ENCODE data around the gene PPP1R1B. TPM values are rescaled to one million over a fixed set of nuclear protein-coding genes. Genes with fewer than 3 reads are reported as not detected.

PPP1R1B gene
- total and polyA plus RNA-seq, 7 donors: 0.10 to 1.6 (median 0.29) TPM; not detected in 1

DNA sequence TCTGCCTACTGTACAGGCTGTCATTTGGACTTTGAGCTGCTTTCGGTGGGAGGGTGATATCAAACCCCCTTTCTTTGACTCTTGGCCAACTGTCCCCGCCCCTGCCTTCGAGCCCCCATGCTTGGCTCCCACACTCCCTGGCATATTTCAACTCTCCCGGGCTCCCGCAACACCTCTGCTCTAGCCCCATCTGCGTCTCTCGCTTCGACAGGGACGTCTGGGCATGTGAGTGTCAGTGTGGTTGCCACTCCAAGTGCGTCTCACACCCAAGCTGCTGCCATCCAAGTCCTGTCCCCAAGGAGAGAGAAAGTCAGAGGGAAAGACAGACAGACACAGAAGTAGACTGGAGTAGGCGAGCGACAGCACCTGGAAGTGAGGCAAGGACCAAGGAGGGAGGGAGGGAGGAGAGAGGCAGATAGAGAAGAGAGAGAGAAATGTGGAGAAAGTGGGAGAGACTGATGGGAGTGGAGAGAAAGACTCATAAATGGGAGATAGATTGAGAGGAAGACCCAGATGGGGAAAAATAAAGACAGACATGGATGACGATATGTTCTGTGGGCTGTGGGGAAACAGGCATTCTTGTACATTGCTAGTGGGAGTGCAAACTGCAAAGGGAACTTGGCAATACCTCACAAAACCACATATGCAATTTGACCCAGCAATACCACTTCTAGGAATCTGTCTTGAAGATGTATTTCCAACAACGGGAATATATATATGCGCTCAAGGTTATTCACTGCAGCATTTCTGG lies 22.0 kb downstream of the PPP1R1B start:
- TF ChIP-seq, protein P1, sequence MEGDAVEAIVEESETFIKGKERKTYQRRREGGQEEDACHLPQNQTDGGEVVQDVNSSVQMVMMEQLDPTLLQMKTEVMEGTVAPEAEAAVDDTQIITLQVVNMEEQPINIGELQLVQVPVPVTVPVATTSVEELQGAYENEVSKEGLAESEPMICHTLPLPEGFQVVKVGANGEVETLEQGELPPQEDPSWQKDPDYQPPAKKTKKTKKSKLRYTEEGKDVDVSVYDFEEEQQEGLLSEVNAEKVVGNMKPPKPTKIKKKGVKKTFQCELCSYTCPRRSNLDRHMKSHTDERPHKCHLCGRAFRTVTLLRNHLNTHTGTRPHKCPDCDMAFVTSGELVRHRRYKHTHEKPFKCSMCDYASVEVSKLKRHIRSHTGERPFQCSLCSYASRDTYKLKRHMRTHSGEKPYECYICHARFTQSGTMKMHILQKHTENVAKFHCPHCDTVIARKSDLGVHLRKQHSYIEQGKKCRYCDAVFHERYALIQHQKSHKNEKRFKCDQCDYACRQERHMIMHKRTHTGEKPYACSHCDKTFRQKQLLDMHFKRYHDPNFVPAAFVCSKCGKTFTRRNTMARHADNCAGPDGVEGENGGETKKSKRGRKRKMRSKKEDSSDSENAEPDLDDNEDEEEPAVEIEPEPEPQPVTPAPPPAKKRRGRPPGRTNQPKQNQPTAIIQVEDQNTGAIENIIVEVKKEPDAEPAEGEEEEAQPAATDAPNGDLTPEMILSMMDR (IDR thresholded peaks at IDR 0.05): no peak
- DNase-seq: no peak
- Histone ChIP-seq H3K4me3 (no peak overlapping the region), H3K36me3 (ENCODE audit: insufficient read depth in 1 of 2, low read depth in 1 of 2) (no peaks in the 10 kb centered on the region), H3K9me3 (no peaks in the 10 kb centered on the region), H3K27me3 (ENCODE audit: insufficient read depth in 3 of 3, low read length in 2 of 3) (no peaks in the 10 kb centered on the region), H3K27ac (no peak overlapping the region), H3K4me1 (peaks cover 2% of the 10 kb centered on the region)
- ATAC-seq: no peak
- intact Hi-C loops (cut with DNase I): no loop called here
- 89 to 90% (median 89%) methylated on average over 15 of the region's 15 CpGs for WGBS, 3 donors

DNA sequence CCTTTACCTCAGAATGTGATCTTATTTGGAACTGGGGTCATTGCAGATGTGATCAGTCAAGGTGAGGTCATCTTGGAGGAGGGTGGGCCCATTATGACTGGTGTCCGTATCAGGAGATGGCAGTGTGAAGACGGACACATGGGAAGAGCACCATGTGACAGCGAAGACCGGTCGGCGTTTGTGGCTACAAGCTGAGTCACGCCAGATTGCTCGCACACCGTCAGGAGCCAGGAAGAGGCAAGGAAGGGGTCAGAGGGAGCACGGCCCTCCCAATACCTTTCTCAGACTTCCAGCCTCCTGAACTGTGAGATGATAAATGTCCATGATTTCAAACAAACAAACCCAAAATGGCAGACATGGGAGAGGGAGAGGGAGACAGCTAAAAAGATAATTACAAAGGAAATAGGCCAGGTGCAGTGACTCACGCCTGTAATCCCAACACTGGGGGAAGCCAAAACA lies 23.4 kb downstream of the PPP1R1B start:
- Histone ChIP-seq H3K27me3 (ENCODE audit: insufficient read depth in 3 of 3, low read length in 2 of 3) (no peaks in the 10 kb centered on the region), H3K27ac (no peak overlapping the region), H3K36me3 (ENCODE audit: insufficient read depth in 1 of 2, low read depth in 1 of 2) (peaks cover 0 to 4% of the 10 kb centered on the region in 2 donors), H3K4me3 (no peak overlapping the region), H3K4me1 (peaks cover 6% of the 10 kb centered on the region), H3K9me3 (no peaks in the 10 kb centered on the region)
- no peak for DNase-seq
- TF ChIP-seq, protein P1 (IDR thresholded peaks at IDR 0.05): no peak
- no peak for ATAC-seq
- WGBS, 3 donors: 93 to 94% (median 94%) methylated on average over 11 of the region's 11 CpGs
- intact Hi-C loops (cut with DNase I): no loop called here

DNA sequence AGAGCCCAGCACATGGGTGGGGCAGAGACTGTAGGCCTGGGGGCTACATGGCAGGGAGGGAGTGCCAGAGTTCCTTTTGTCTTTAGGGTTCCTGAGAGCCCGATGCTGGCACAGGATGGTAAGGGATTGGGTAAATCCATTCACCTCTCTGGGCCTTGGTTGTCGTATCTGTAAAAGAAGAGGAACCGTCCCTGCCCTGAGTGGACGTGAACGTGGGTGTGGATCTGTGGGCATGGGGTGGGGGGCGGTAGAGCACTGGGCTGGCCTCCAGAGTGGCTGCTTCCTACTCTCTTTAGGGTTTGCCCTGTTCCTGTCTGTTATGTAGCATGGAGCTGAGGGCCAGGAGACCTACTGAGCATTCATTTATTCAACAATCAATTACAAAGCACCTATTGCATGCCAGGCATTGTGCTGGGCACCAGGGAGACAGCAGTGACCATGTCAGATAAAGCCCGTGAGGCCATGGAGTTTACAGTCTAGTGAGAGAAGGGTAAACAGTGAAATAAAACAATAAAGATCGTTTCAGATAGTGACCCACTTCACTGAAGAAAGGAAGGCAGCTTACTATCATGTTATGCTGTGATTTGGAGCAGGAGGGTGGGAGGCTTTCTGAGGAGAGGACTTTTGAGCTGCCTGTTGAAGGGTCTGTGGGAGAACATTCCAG lies 25.3 kb downstream of the PPP1R1B start:
- H3K9me3 ChIP-seq: no peaks in the 10 kb centered on the region
- WGBS, 3 donors: 59 to 71% (median 70%) methylated on average over 8 of the region's 8 CpGs
- H3K27me3 ChIP-seq (ENCODE audit: insufficient read depth in 3 of 3, low read length in 2 of 3): no peaks in the 10 kb centered on the region
- TF ChIP-seq, protein P1 (IDR thresholded peaks at IDR 0.05): no peak
- no peak for DNase-seq
- intact Hi-C loops (cut with DNase I): loop anchor here in 1 of 2 donors (1.0 kb wide), 1 partner anchor 58 kb away; no protein-coding TSS in a partner anchor
- no peak for ATAC-seq
- H3K27ac ChIP-seq: no peak overlapping the region
- no peak overlapping the region for H3K4me3 ChIP-seq
- peaks cover 6% of the 10 kb centered on the region for H3K4me1 ChIP-seq
- peaks cover 0 to 4% of the 10 kb centered on the region in 2 donors for H3K36me3 ChIP-seq (ENCODE audit: insufficient read depth in 1 of 2, low read depth in 1 of 2)

DNA sequence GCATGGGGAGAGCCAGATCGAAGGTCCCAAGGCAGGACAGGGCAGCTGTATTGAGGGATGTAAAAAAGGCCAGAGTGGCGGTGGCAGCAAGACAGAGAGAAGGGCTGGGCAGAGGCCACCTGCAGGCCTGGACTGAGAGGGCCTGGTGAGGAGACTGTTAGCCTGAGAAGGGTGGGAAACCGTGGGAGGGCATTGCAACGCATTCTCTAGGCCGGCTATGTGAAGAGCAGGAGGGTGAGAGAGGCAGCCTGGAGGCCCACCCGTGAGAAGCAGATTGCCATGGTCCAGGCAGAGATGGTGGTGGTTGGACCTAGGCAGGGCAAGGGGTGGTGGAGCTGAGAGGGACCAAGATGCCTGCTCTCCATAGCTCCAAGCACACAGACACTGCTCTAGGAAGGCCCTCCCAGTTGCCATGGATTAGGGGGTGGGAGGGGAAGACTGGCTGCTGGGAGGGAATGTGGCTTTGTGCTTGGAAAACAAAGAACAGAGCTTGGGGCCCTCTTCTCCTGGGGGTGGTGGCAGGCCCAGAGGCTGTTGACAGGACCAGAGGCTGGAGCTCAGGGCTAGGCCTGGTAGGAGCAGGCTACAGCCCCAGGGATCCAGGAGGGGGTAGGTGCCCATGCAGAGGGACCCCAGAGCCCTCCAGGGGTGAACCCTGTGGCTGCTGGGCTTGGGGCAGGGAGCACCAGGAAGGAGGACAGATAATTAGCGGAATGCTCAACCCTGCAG lies 26.0 kb downstream of the PPP1R1B start:
- 53 to 63% (median 53%) methylated on average over 6 to 7 of the region's 7 CpGs for WGBS, 3 donors
- Histone ChIP-seq H3K27ac (no peak overlapping the region), H3K4me3 (no peak overlapping the region), H3K27me3 (ENCODE audit: insufficient read depth in 3 of 3, low read length in 2 of 3) (no peaks in the 10 kb centered on the region), H3K36me3 (ENCODE audit: insufficient read depth in 1 of 2, low read depth in 1 of 2) (peaks cover 0 to 7% of the 10 kb centered on the region in 2 donors), H3K4me1 (peaks cover 6% of the 10 kb centered on the region), H3K9me3 (no peaks in the 10 kb centered on the region)
- DNase-seq: no peak
- TF ChIP-seq, protein P1 (IDR thresholded peaks at IDR 0.05): no peak
- ATAC-seq: peak in 2 of 4 donors; percentile 6 to 9
- intact Hi-C loops (cut with DNase I): no loop called here
